ENCODE results near the gene CHCHD10. TPM values are rescaled to one million over a fixed set of nuclear protein-coding genes. Genes with fewer than 3 reads are reported as not detected.

CHCHD10 gene
- total and polyA plus RNA-seq, 2 of the 13 experiments (the other 11 are each of a cell fraction or from before 2014, with no cell fraction given) = 37.0 to 62.8 TPM

GRCh38 chr22:23784215-23784732 is 16.5 kb upstream of the CHCHD10 start (continued):
- TF ChIP-seq RFX1 (IDR thresholded peaks at IDR 0.05) (no peak), PBX3 (CRISPR knock-in tag; IDR thresholded peaks at IDR 0.05; ENCODE audit: borderline replicate concordance) (no peak), TEAD2 (CRISPR knock-in tag; IDR thresholded peaks at IDR 0.05) (no peak), PRPF4 (IDR thresholded peaks at IDR 0.05; ENCODE audit: low read depth, low read length, poor library complexity, severe bottlenecking) (no peak), ZNF724P (CRISPR knock-in tag; IDR thresholded peaks at IDR 0.05; ENCODE audit: borderline replicate concordance) (no peak), PRDM10 (CRISPR knock-in tag; IDR thresholded peaks at IDR 0.05; ENCODE audit: low read depth) (no peak), CREM (IDR thresholded peaks at IDR 0.05) (no peak), CREM (CRISPR knock-in tag; IDR thresholded peaks at IDR 0.05) (no peak), HDAC1 (CRISPR knock-in tag; IDR thresholded peaks at IDR 0.05) (0 out of 2 replicates have a peak, but pooled peaks have one; percentile 27), KAT7 (CRISPR knock-in tag; IDR thresholded peaks at IDR 0.05; ENCODE audit: borderline replicate concordance) (no peak), ZNF580 (CRISPR knock-in tag; IDR thresholded peaks at IDR 0.05; ENCODE audit: borderline replicate concordance, low read depth) (no peak), HNRNPL (IDR thresholded peaks at IDR 0.05; ENCODE audit: low read depth, low read length) (no peak), SNAPC4 (CRISPR knock-in tag; IDR thresholded peaks at IDR 0.05) (no peak), ZNF326 (CRISPR knock-in tag; IDR thresholded peaks at IDR 0.05; ENCODE audit: borderline replicate concordance) (no peak), RXRA (CRISPR knock-in tag; IDR thresholded peaks at IDR 0.05) (no peak; the same call in 1 of the 2 replicates), ZBTB44 (CRISPR knock-in tag; IDR thresholded peaks at IDR 0.05) (no peak), HMG20A (CRISPR knock-in tag; IDR thresholded peaks at IDR 0.05; ENCODE audit: borderline replicate concordance) (peak; percentile 40; the same call in 1 of the 2 replicates)
